ENCODE measurements around the gene EPHB1. TPM values are rescaled to one million over a fixed set of nuclear protein-coding genes. Genes with fewer than 3 reads are reported as not detected.
"Not testable (repeated sequence)": the region's sequence is repeated elsewhere in the genome, so short reads cannot be mapped to it uniquely, and the experiment has no call there.

Gene EPHB1
- total RNA-seq, 1 experiment from 2014 or later, result not detected

DNA sequence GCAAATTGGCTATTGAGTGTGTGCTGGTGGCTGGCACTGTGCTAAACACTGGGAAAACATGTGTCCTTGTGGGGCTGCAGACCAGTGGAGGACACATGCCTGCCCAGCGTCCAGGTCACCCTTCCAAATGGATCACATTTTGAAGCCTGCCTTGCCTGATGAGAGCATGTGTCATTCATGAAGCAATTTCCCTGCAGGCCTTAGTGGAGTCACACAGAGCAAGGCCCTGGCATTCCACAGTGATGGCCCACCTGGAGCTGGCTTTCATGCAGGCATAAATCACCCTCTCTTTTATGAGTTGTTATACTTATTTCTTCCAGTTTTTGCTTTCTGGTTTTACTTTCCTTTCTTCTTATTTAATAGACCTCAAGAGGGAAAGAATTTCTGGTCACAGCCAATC lies 219.5 kb downstream of the EPHB1 start:
- no peak for DNase-seq (ENCODE audit: low read depth, low spot score)
- in situ Hi-C loops (cut with HindIII; ENCODE audit: low pct_unique_long_range_greater_than_20kb, low sequenced_read_pairs), result no loop called here

- in situ Hi-C loops (cut with HindIII; ENCODE audit: low pct_unique_long_range_greater_than_20kb, low sequenced_read_pairs), result no loop called here
- DNase-seq (ENCODE audit: low read depth, low spot score), result no peak
Observed at GRCh38 chr3:135017003-135017893, 222.2 kb downstream of the EPHB1 start.

GRCh38 chr3:135018149-135018923 lies 223.3 kb downstream of the EPHB1 start:
- in situ Hi-C loops (cut with HindIII; ENCODE audit: low pct_unique_long_range_greater_than_20kb, low sequenced_read_pairs), result no loop called here
- DNase-seq (ENCODE audit: low read depth, low spot score), result no peak

DNA sequence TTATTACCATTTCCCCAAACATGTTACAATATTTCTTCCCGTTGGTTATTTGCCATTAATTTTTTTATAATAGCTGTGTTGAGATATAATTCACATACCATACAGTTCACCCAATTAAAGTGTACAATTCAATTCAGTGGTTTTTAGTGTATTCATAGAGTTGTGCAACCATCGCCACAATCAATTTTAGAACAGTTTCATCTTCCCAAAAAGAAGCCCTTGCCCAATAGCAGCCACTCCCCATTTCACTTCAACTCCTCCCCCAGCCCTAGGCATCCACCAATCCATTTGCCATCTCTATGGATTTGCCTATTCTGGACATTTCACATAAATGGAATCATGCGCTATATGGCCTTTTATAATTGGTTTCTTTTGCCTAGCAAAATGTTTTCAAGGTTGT lies 225.1 kb downstream of the EPHB1 start:
- in situ Hi-C loops (cut with HindIII; ENCODE audit: low pct_unique_long_range_greater_than_20kb, low sequenced_read_pairs), result no loop called here

GRCh38 chr3:135023996-135024658 lies 229.1 kb downstream of the EPHB1 start:
- in situ Hi-C loops (cut with HindIII; ENCODE audit: low pct_unique_long_range_greater_than_20kb, low sequenced_read_pairs), result no loop called here
- no peak for DNase-seq (ENCODE audit: low read depth, low spot score)

More for the DNA sequence above, 225.1 kb downstream of the EPHB1 start:
- no peak for DNase-seq (ENCODE audit: low read depth, low spot score)

DNA sequence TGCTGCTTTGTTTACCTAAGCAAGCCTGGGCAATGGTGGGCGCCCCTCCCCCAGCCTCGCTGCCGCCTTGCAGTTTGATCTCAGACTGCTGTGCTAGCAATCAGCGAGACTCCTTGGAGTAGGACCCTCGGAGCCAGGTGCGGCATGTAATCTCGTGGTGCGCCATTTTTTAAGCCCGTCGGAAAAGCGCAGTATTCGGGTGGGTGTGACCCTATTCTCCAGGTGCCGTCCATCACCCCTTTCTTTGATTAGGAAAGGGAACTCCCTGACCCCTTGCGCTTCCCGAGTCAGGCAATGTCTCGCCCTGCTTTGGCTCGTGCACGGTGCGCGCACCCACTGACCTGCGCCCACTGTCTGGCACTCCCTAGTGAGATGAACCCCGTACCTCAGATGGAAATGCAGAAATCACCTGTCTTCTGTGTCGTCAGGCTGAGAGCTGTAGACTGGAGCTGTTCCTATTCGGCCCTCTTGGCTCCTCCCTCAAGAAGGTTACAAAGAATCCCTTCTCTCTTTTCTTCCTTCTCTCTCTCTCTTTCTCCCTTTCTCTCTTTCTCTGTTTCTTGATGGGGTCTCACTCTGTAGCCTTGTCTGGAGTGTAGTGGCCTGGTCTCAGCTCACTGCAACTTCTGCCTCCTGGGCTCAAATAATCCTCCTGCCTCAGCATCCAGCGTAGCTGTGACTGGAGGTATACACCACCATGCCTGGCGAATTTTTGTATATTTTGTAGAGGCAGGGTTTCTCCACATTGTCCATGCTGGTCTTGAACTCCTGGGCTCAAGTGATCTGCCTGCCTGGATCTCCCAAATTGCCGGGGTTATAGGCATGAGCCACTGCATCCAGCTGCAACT lies 235.9 kb downstream of the EPHB1 start:
- in situ Hi-C loops (cut with HindIII; ENCODE audit: low pct_unique_long_range_greater_than_20kb, low sequenced_read_pairs); DNase-seq (ENCODE audit: low read depth, low spot score): not testable (repeated sequence)

GRCh38 chr3:135033737-135034136 lies 238.7 kb downstream of the EPHB1 start:
- in situ Hi-C loops (cut with HindIII; ENCODE audit: low pct_unique_long_range_greater_than_20kb, low sequenced_read_pairs), result no loop called here
- DNase-seq (ENCODE audit: low read depth, low spot score), result no peak

DNA sequence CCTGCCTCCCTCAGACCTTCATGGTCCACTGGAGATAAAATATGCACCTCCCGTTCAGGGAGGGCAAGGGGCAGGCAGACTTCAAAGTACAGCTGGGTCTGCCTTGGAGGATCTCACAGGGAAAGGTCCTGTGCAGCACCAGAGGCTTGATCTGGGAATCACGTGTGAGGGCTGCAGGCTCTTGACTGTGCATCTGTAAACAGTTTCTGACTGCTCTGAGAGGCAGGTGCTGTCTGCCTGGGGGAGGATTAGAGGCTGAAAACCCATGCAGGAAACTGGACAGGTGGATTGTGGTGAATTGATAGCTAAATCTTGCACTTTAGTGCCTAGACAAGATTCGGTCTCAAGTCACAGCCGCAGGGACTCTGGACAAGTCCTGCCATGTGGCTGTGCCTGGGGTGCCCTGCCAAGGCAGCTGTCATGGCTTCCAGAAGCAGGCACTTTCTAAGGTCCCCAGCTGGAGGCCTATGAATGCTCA lies 239.3 kb downstream of the EPHB1 start:
- in situ Hi-C loops (cut with HindIII; ENCODE audit: low pct_unique_long_range_greater_than_20kb, low sequenced_read_pairs), result no loop called here
- no peak for DNase-seq (ENCODE audit: low read depth, low spot score)

DNA sequence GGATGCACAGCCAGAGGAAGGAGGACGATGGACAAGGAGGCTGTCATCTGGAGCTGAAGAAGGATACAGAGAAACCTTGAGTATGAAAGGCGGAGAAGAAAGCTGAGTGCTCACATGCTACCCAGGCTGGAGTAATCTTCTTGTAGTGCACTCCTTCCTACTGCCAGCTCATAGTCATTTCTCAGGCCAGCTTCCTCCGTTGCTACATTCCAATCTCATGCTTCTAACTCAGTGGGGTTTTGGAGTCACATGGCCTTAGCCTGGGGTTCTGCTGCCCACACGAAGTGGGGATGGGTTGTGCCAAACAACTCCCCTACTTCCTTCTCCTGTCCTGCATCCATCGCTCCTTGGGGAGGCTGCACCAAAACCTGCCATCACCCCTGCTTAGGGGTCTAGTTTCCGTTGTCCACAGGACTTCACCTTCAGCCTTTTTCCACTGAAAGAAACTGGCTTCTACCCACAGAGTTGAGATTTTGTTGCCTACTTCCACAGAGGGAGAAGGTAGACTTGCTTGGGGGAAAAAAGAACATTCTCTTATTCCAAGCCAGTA lies 239.9 kb downstream of the EPHB1 start:
- in situ Hi-C loops (cut with HindIII; ENCODE audit: low pct_unique_long_range_greater_than_20kb, low sequenced_read_pairs), result no loop called here
- DNase-seq (ENCODE audit: low read depth, low spot score), result no peak

DNA sequence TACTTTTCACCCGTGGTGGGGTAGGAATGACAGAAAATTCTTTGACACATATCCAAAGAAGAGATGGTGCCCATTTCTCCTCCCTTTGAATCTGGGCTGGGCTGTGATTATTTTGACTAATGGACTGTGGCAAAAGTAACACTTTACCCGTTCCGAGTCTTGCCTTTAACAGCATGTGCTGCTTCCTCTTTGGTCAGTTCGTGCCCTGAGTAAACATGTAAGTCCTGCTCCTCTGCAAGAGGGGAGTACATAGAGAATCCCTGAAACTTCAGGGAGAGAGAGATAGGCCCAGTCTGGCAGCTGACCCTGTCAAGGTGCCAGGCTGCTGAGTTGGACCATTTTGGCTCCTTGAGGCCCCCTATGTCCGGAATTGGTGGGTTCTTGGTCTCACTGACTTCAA lies 243.1 kb downstream of the EPHB1 start:
- in situ Hi-C loops (cut with HindIII; ENCODE audit: low pct_unique_long_range_greater_than_20kb, low sequenced_read_pairs), result no loop called here

DNA sequence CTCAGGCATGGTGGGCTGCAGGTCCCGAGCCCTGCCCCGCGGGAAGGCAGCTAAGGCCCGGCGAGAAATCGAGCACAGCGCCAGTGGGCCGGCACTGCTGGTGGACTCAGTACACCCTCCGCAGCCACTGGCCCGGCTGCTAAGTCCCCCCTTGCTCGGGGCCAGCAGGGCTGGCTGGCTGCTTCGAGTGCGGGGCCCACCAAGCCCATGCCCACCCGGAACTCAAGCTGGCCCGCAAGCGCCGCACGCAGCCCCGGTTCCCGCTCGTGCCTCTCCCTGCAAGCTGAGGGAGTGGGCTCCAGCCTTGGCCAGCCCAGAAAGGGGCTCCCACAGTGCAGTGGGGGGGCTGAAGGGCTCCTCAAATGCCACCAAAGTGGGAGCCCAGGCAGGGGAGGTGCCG lies 244.5 kb downstream of the EPHB1 start:
- in situ Hi-C loops (cut with HindIII; ENCODE audit: low pct_unique_long_range_greater_than_20kb, low sequenced_read_pairs), result not testable (repeated sequence)

More for the DNA sequence above, 243.1 kb downstream of the EPHB1 start:
- DNase-seq (ENCODE audit: low read depth, low spot score), result no peak

DNA sequence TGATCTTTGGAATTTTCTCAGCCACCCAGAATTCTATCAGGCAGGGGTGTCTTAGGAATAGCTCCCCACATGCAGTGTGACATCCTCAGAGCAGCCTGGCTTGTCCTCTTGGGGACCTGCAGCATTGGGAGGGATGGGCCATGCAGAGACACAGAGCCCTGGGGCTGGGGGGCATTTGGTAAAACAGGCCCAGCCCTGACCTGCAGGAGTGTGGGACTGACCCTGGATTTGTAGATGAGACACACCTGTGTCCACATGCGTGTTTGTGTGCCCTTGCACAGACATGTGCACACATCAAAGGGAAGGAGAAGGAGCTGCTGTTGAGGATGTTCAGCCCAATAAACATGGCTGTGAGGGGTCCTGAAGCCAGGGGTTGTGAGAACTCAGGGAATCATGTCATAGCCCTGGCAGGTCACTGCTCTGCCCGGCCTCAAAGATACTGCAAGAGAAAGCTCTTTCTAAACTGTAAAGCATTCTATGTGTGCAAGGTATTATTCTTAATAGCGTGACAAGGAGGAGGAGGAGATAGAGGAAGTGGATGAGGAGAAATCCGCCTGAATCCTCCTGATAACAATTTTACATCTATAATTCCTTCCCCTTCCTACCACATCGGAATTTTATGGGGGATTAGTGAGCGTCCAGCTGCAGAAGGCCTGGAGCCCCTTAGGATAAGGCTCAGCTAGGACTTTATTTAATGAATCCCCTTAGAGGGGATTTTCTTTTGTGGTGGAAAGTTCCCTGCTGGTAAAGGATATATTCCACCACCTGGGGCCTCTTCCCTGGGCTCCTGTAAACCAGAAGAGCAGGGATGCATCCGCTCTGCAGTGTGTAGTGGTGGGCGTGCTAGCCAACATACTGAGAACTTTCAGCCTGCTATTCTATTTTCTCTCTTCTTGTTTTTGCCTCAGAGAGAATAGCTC lies 245.5 kb downstream of the EPHB1 start:
- no peak for DNase-seq (ENCODE audit: low read depth, low spot score)
- in situ Hi-C loops (cut with HindIII; ENCODE audit: low pct_unique_long_range_greater_than_20kb, low sequenced_read_pairs), result no loop called here

More for the DNA sequence above, 244.5 kb downstream of the EPHB1 start:
- not testable (repeated sequence) for DNase-seq (ENCODE audit: low read depth, low spot score)

DNA sequence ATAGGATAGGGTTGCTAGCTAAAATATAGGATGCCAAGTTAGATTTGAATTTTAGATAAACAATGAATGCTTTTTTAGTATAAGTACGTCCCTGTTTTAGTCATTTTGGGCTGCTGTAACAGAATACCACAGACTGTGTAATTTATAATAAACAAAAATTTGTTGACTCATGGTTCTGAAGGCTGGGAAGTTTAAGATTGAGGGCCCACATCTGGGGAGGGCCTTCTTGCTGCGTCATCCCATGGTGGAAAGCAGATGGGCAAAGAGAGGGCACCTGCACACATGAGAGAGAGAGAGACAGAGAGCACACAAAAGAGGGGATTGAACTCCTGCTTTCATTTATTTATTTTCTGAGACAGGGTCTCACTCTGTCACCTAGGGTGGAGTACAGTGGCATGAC lies 246.5 kb downstream of the EPHB1 start:
- in situ Hi-C loops (cut with HindIII; ENCODE audit: low pct_unique_long_range_greater_than_20kb, low sequenced_read_pairs), result no loop called here
- DNase-seq (ENCODE audit: low read depth, low spot score), result no peak

GRCh38 chr3:135047061-135047460 lies 252.0 kb downstream of the EPHB1 start:
- in situ Hi-C loops (cut with HindIII; ENCODE audit: low pct_unique_long_range_greater_than_20kb, low sequenced_read_pairs), result no loop called here
- DNase-seq (ENCODE audit: low read depth, low spot score), result no peak

- DNase-seq (ENCODE audit: low read depth, low spot score), result no peak
Observed at GRCh38 chr3:135050536-135050935, 255.5 kb downstream of the EPHB1 start.

DNA sequence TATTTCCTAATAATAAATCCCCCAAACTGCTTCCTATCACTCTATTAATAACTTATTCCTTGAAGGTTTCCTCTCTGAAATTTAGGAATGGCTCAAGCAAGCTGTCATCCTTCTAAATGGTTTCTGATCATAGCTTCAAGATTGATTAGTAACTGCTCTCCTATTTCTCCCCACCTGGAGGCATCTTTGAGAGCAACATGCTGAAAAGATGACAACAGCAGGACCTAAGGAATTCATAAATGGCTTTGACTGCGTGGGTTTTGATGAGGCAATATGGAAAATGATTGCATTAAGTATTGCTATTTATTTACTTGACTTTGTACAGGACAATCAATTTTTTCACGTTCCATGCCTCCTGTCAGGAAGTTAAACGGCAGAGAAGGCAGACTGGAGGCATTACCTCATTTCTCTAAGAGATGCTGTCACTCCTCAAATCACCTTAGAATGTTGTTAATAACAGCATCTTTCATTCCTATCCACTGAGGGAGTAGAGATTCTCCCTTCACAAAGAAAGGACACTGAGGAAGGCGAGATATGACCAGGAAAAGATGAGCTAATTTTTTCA lies 256.4 kb downstream of the EPHB1 start:
- no peak for DNase-seq (ENCODE audit: low read depth, low spot score)
- in situ Hi-C loops (cut with HindIII; ENCODE audit: low pct_unique_long_range_greater_than_20kb, low sequenced_read_pairs), result no loop called here

More at GRCh38 chr3:135050536-135050935, 255.5 kb downstream of the EPHB1 start:
- in situ Hi-C loops (cut with HindIII; ENCODE audit: low pct_unique_long_range_greater_than_20kb, low sequenced_read_pairs), result no loop called here
